Muscle layer of colon (tissue), 2 donors: Measurements from ENCODE around the gene IBTK.

Experiments
- H3K27ac ChIP-seq: one replicate; pipeline ENCODE4 v1.7.0; 2013; ENCODE audit warnings: low read depth, mild to moderate bottlenecking, low read length, moderate library complexity
- H3K27me3 ChIP-seq, 2 donors: one replicate each; pipeline ENCODE4 v1.7.0; 2013; ENCODE audit warnings: low read length in 2 of 2, mild to moderate bottlenecking in 2 of 2; ENCODE audit not compliant: insufficient read depth in 2 of 2, control insufficient read depth in 1 of 2
- H3K36me3 ChIP-seq: one replicate; pipeline ENCODE4 v1.7.0; 2013; ENCODE audit warnings: mild to moderate bottlenecking, low read length; ENCODE audit not compliant: insufficient read depth
- H3K4me1 ChIP-seq: one replicate; pipeline ENCODE4 v1.7.0; 2013; ENCODE audit warnings: mild to moderate bottlenecking, low read length; ENCODE audit not compliant: insufficient read depth
- H3K4me3 ChIP-seq, 2 donors: one replicate each; pipeline ENCODE4 v1.7.0; 2013; ENCODE audit warnings: low read length in 2 of 2, low read depth in 1 of 2, mild to moderate bottlenecking in 1 of 2, moderate library complexity in 1 of 2
- H3K9ac ChIP-seq: one replicate; pipeline ENCODE4 v1.7.0; 2013; ENCODE audit warnings: low read length
- H3K9me3 ChIP-seq: one replicate; pipeline ENCODE4 v1.7.0; 2013; ENCODE audit warnings: mild to moderate bottlenecking, low read length
- donor health status: abdominal sarcoma.
- donor health status: Adenocarcinoma of cecum.

The IBTK gene

GRCh38 chr6:82240186-82240585, 7.4 kb downstream of the IBTK start:
- H3K36me3 ChIP-seq, result no peaks in the 10 kb centered on the region
- no peaks in the 10 kb centered on the region for H3K9me3 ChIP-seq
- H3K9ac ChIP-seq, result no peak overlapping the region
- H3K4me1 ChIP-seq, result peaks cover 12% of the 10 kb centered on the region
- H3K4me3 ChIP-seq, result no peak overlapping the region
- H3K27me3 ChIP-seq, result no peaks in the 10 kb centered on the region
- H3K27ac ChIP-seq, result no peak overlapping the region

GRCh38 chr6:82239597-82239996, 7.9 kb downstream of the IBTK start:
- Histone ChIP-seq H3K9me3 (no peaks in the 10 kb centered on the region), H3K27me3 (no peaks in the 10 kb centered on the region), H3K36me3 (no peaks in the 10 kb centered on the region), H3K4me3 (no peak overlapping the region), H3K9ac (no peak overlapping the region), H3K4me1 (peaks cover 12% of the 10 kb centered on the region), H3K27ac (no peak overlapping the region)

GRCh38 chr6:82237013-82237412, 10.5 kb downstream of the IBTK start:
- H3K9me3 ChIP-seq, result no peaks in the 10 kb centered on the region
- peaks cover 4% of the 10 kb centered on the region for H3K4me1 ChIP-seq
- peaks cover 5% of the 10 kb centered on the region for H3K36me3 ChIP-seq
- no peak overlapping the region for H3K9ac ChIP-seq
- H3K4me3 ChIP-seq, result no peak overlapping the region
- no peak overlapping the region for H3K27ac ChIP-seq
- no peaks in the 10 kb centered on the region for H3K27me3 ChIP-seq

DNA sequence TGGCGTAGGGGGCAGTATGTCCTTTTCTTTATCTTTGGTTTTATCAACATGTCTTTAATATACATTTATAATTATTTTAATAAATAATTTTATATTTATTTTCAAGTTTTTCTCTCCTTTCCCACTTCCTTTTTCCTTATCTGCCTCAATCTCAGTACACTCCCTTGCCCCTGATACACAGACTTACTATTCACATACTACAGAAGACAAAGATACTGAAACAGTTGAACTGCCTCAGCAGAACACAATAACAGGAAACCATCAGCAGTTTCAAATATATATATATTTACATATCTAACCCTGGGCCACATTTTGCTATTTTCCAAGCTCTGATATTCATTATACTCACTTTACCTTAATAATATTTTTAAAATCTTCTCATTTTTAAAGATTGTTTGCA, 19.8 kb downstream of the IBTK start:
- Histone ChIP-seq H3K4me1 (no peaks in the 10 kb centered on the region), H3K27ac (no peak overlapping the region), H3K27me3 (no peaks in the 10 kb centered on the region), H3K9me3 (no peaks in the 10 kb centered on the region), H3K4me3 (no peak overlapping the region), H3K9ac (no peak overlapping the region), H3K36me3 (peaks cover 37% of the 10 kb centered on the region)

- no peak overlapping the region for H3K9ac ChIP-seq
- no peak overlapping the region for H3K27ac ChIP-seq
- no peaks in the 10 kb centered on the region for H3K4me1 ChIP-seq
- peaks cover 34% of the 10 kb centered on the region for H3K36me3 ChIP-seq
- no peaks in the 10 kb centered on the region for H3K9me3 ChIP-seq
- no peaks in the 10 kb centered on the region for H3K27me3 ChIP-seq
- H3K4me3 ChIP-seq, result no peak overlapping the region
These were observed 27.4 kb downstream of the IBTK start for GRCh38 chr6:82220167-82220566.

DNA sequence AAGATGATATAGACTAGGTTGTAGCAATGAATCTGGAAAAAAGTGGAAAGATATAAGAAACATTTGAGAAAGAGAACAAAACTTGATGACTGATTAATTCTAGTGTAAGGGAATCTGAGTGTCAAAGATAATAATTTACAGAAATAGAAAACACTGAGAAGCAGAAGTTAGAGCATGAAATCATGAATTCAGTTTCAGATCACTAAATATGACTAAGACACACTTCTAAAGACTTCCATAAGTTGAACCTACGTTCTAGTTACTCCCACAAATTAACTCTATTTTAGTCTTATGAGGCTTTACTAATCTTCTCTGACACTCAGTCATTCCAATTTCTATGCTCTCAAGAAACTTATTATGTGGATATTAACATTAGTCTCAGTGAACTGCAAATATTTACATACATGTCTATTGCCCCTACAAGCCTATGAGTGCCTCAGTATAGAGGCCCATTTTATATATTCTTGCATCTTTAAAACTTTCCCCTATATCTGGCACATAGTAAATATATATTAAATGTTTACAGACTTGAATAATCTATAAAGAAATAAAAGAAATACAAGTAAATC, 30.4 kb downstream of the IBTK start:
- H3K4me3 ChIP-seq, result no peak overlapping the region
- no peak overlapping the region for H3K9ac ChIP-seq
- no peak overlapping the region for H3K27ac ChIP-seq
- H3K27me3 ChIP-seq, result no peaks in the 10 kb centered on the region
- no peaks in the 10 kb centered on the region for H3K9me3 ChIP-seq
- no peaks in the 10 kb centered on the region for H3K4me1 ChIP-seq
- H3K36me3 ChIP-seq, result peaks cover 39% of the 10 kb centered on the region

- peaks cover 39% of the 10 kb centered on the region for H3K36me3 ChIP-seq
These were observed 31.0 kb downstream of the IBTK start for GRCh38 chr6:82216549-82216948.

DNA sequence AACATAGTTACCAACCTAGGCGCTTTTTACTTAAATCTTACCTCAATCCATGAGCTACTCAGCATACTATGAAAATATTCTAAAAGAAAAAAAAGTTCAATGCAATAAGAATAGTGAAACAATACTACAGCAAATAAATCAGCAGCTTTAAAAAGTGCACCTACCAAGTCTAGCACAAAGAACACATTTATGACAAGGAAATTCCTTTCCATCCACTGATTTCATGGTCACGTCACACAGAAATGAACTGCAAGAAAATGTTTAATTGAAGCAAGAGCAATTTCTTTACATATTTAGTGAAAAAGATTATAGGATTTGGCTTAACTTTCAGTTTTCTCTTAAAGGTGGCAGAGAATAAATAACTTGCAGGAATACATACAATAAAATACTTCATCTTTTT, 36.2 kb downstream of the IBTK start:
- Histone ChIP-seq H3K9me3 (no peaks in the 10 kb centered on the region), H3K4me3 (no peak overlapping the region), H3K36me3 (peaks cover 30% of the 10 kb centered on the region), H3K4me1 (peaks cover 2% of the 10 kb centered on the region), H3K9ac (no peak overlapping the region), H3K27me3 (no peaks in the 10 kb centered on the region), H3K27ac (no peak overlapping the region)

More at GRCh38 chr6:82216549-82216948, 31.0 kb downstream of the IBTK start:
- Histone ChIP-seq H3K27me3 (no peaks in the 10 kb centered on the region), H3K4me3 (no peak overlapping the region), H3K9ac (no peak overlapping the region), H3K27ac (no peak overlapping the region), H3K4me1 (no peaks in the 10 kb centered on the region), H3K9me3 (no peaks in the 10 kb centered on the region)

- Histone ChIP-seq H3K4me1 (peaks cover 8% of the 10 kb centered on the region), H3K9me3 (no peaks in the 10 kb centered on the region), H3K36me3 (peaks cover 21% of the 10 kb centered on the region), H3K27me3 (no peaks in the 10 kb centered on the region), H3K27ac (no peak overlapping the region), H3K9ac (no peak overlapping the region), H3K4me3 (no peak overlapping the region)
These were observed 38.6 kb downstream of the IBTK start for GRCh38 chr6:82208913-82209312.

DNA sequence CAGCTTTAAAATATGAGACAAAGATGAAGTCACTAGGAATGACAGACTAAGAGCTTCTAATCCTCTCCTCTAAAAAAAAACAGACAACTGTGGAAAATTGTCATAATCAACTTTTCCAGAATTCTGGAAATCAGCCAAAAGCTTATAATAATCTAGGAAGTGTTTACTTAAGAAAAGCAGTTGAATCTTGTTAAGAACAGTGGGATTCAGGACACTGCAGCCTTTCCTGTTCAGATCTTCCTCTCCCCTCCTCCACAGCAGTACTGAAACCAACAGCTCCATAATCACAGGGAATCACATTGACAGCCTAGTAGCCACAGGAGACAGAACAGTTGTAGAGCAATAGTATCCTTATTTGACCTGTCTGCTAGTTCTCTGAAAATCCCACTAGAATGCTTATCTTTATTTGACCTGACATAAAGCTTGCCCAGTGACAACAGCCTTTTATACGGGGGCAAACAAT, 41.6 kb downstream of the IBTK start:
- Histone ChIP-seq H3K4me1 (peaks cover 8% of the 10 kb centered on the region), H3K4me3 (no peak overlapping the region), H3K27me3 (no peaks in the 10 kb centered on the region), H3K9me3 (no peaks in the 10 kb centered on the region), H3K9ac (no peak overlapping the region), H3K36me3 (peaks cover 17% of the 10 kb centered on the region), H3K27ac (no peak overlapping the region)

GRCh38 chr6:82204020-82204419, 43.5 kb downstream of the IBTK start:
- H3K36me3 ChIP-seq, result peaks cover 27% of the 10 kb centered on the region
- no peak overlapping the region for H3K27ac ChIP-seq
- H3K4me1 ChIP-seq, result peaks cover 8% of the 10 kb centered on the region
- no peaks in the 10 kb centered on the region for H3K27me3 ChIP-seq
- H3K4me3 ChIP-seq, result no peak overlapping the region
- H3K9me3 ChIP-seq, result no peaks in the 10 kb centered on the region
- no peak overlapping the region for H3K9ac ChIP-seq

GRCh38 chr6:82197784-82198183, 49.8 kb downstream of the IBTK start:
- H3K36me3 ChIP-seq, result peaks cover 32% of the 10 kb centered on the region
- no peak overlapping the region for H3K27ac ChIP-seq
- no peaks in the 10 kb centered on the region for H3K27me3 ChIP-seq
- no peak overlapping the region for H3K4me3 ChIP-seq
- H3K9me3 ChIP-seq, result no peaks in the 10 kb centered on the region
- no peak overlapping the region for H3K9ac ChIP-seq
- H3K4me1 ChIP-seq, result no peaks in the 10 kb centered on the region
